Endodermal cell (in vitro differentiated cells): ENCODE measurements around the gene CCDC30. TPM values are rescaled to one million over a fixed set of nuclear protein-coding genes. Genes with fewer than 3 reads are reported as not detected.
"Not testable (repeated sequence)": the region's sequence is repeated elsewhere in the genome, so short reads cannot be mapped to it uniquely, and the experiment has no call there.

Source experiments
- DNase-seq: peaks from one replicate; pipeline ENCODE4 v3.0.0-alpha.2; 2017
- H3K27ac ChIP-seq: 2 replicates; pipeline ENCODE4 v1.5.1; 2013; ENCODE audit warnings: mild to moderate bottlenecking, low read depth, low read length, moderate library complexity
- H3K27me3 ChIP-seq: 2 replicates; pipeline ENCODE4 v1.6.1; 2013; ENCODE audit warnings: mild to moderate bottlenecking, low read length, moderate library complexity; ENCODE audit not compliant: insufficient read depth, control insufficient read depth, poor library complexity, severe bottlenecking
- H3K36me3 ChIP-seq: 2 replicates; pipeline ENCODE4 v1.7.0; 2013; ENCODE audit warnings: mild to moderate bottlenecking, low read length, moderate library complexity; ENCODE audit not compliant: control insufficient read depth, insufficient read depth
- H3K4me1 ChIP-seq: one replicate; pipeline ENCODE4 v1.7.0; 2013; ENCODE audit warnings: low read length; ENCODE audit not compliant: control insufficient read depth, insufficient read depth
- H3K4me3 ChIP-seq: 2 replicates; pipeline ENCODE4 v1.5.1; 2013; ENCODE audit warnings: mild to moderate bottlenecking, low read length, moderate library complexity
- H3K9ac ChIP-seq: 2 replicates; pipeline ENCODE4 v1.6.1; 2013; ENCODE audit warnings: mild to moderate bottlenecking, low read length, moderate library complexity; ENCODE audit not compliant: poor library complexity, severe bottlenecking; ENCODE audit errors: extremely low read depth
- H3K9me3 ChIP-seq: 2 replicates; pipeline ENCODE4 v1.6.1; 2013; ENCODE audit warnings: mild to moderate bottlenecking, low read length, moderate library complexity; ENCODE audit not compliant: control insufficient read depth
- H3K27ac Mint-ChIP-seq: 2 replicates; pipeline ENCODE4 v1.8.0; 2020; ENCODE audit warnings: mixed read lengths
- H3K27me3 Mint-ChIP-seq: 2 replicates; pipeline ENCODE4 v1.8.0; 2021; ENCODE audit warnings: mild to moderate bottlenecking, mixed read lengths; ENCODE audit not compliant: insufficient read depth
- H3K36me3 Mint-ChIP-seq: 2 replicates; pipeline ENCODE4 v1.8.0; 2020; ENCODE audit warnings: low read depth, mixed read lengths
- H3K4me1 Mint-ChIP-seq: 2 replicates; pipeline ENCODE4 v1.8.0; 2020; ENCODE audit warnings: mixed read lengths
- H3K4me3 Mint-ChIP-seq: 2 replicates; pipeline ENCODE4 v1.8.0; 2020; ENCODE audit warnings: mild to moderate bottlenecking, moderate library complexity, mixed read lengths
- H3K9me3 Mint-ChIP-seq: 2 replicates; pipeline ENCODE4 v1.8.0; 2020; ENCODE audit warnings: mild to moderate bottlenecking, mixed read lengths
- CTCF ChIP-seq: fragments of 200-600 bp; sonication (generic); conservative IDR thresholded peaks from 2 replicates; pipeline ENCODE4 v1.5.0; 2021; ENCODE audit warnings: antibody characterized with exemption, mild to moderate bottlenecking
- WGBS, 2 experiments: methylation state at CpG; one replicate each; pipeline versions ENCODE4 v1.1.5 to v1.1.7; 2013; ENCODE audit warnings: missing lambda C conversion rate in 2 of 2, mixed read lengths in 1 of 2; ENCODE audit not compliant: insufficient coverage in 1 of 2, insufficient read length in 1 of 2; 5-methylcytosine and 5-hydroxymethylcytosine counted together
- total RNA-seq, 2 donors: library from RNA; stranded (reverse); fragmentation: NEBNext Ultra II Directional in 1 of 2; extraction: Animal tissue kit (Norgen Biotek cat#: 25700) in 1 of 2; gene quantifications; 2 replicates in 1 of 2; 3 replicates in 1 of 2; pipeline ENCODE4 v1.2.1, GENCODE V29; 2021

The CCDC30 gene
- total RNA-seq, 2 donors from 2014 or later = 4.8 to 6.4 TPM

- TF ChIP-seq CTCF = peak; percentile 35
- WGBS, 2 experiments = 95 to 100% methylated on average over 2 of the region's 2 CpGs
- DNase-seq = no peak
- H3K9me3 Mint-ChIP-seq = peaks cover 92% of the 10 kb centered on the region
- Histone ChIP-seq H3K4me1 (no peaks in the 10 kb centered on the region), H3K36me3 (no peaks in the 10 kb centered on the region), H3K27ac (no peak overlapping the region), H3K4me3 (peak overlapping the region; percentile 30), H3K9ac (no peak overlapping the region), H3K27me3 (no peaks in the 10 kb centered on the region), H3K9me3 (peaks cover 74% of the 10 kb centered on the region)
- H3K36me3 Mint-ChIP-seq = peaks cover 37% of the 10 kb centered on the region
- H3K27me3 Mint-ChIP-seq = peaks cover 1% of the 10 kb centered on the region
- H3K4me1 Mint-ChIP-seq = no peaks in the 10 kb centered on the region
- no peak overlapping the region for H3K27ac Mint-ChIP-seq
- no peak overlapping the region for H3K4me3 Mint-ChIP-seq
Measured at GRCh38 chr1:42504535-42505128, 41.5 kb downstream of the CCDC30 start.

- no peak for TF ChIP-seq CTCF
- Histone ChIP-seq H3K27me3 (no peaks in the 10 kb centered on the region), H3K4me1 (no peaks in the 10 kb centered on the region), H3K4me3 (peak overlapping the region; percentile 53), H3K36me3 (no peaks in the 10 kb centered on the region), H3K27ac (no peak overlapping the region), H3K9ac (no peak overlapping the region), H3K9me3 (peaks cover 91% of the 10 kb centered on the region)
- Mint-ChIP-seq H3K9me3 (peaks cover 95% of the 10 kb centered on the region), H3K27ac (no peak overlapping the region), H3K36me3 (peaks cover 34% of the 10 kb centered on the region), H3K4me1 (no peaks in the 10 kb centered on the region), H3K4me3 (no peak overlapping the region), H3K27me3 (peaks cover 3% of the 10 kb centered on the region)
- 82 to 100% methylated on average over 1 of the region's 1 CpG for WGBS, 2 experiments
- no peak for DNase-seq
Measured at GRCh38 chr1:42506576-42506975, 43.5 kb downstream of the CCDC30 start.

- not testable (repeated sequence) for H3K27ac Mint-ChIP-seq, H3K27me3 Mint-ChIP-seq, H3K9ac ChIP-seq, H3K27ac ChIP-seq, H3K4me3 Mint-ChIP-seq, H3K36me3 ChIP-seq, H3K4me1 Mint-ChIP-seq, H3K27me3 ChIP-seq, H3K4me1 ChIP-seq
- H3K9me3 Mint-ChIP-seq = peaks cover 81% of the 10 kb centered on the region
- peak; percentile 57 for DNase-seq
- 71 to 78% methylated on average over 5 to 6 of the region's 6 CpGs for WGBS, 2 experiments
- peaks cover 24% of the 10 kb centered on the region for H3K36me3 Mint-ChIP-seq
- peak; percentile 64 for TF ChIP-seq CTCF
- peak overlapping the region; percentile 24 for H3K4me3 ChIP-seq
- H3K9me3 ChIP-seq = peaks cover 69% of the 10 kb centered on the region
Measured at GRCh38 chr1:42511581-42512155, 48.6 kb downstream of the CCDC30 start.
